HepG2 (cell line): ENCODE results near the gene NT5DC1.

Experiments used
- CTCF ChIP-seq: sonication (generic); formaldehyde crosslinking; IDR thresholded peaks from 2 replicates; pipeline ENCODE4 v1.5.0; 2020; ENCODE audit warnings: mild to moderate bottlenecking, missing genetic modification reagents, moderate library complexity
- DPF2 ChIP-seq: sonication (generic); formaldehyde crosslinking; IDR thresholded peaks from 2 replicates; pipeline ENCODE4 v1.4.0; 2020; ENCODE audit warnings: mild to moderate bottlenecking, low read depth, missing genetic modification reagents, borderline replicate concordance
- HIC2 ChIP-seq: sonication (generic); formaldehyde crosslinking; IDR thresholded peaks from 2 replicates; pipeline ENCODE4 v1.9.0; 2022; ENCODE audit warnings: low read depth, missing genetic modification reagents
- MED13 ChIP-seq: sonication (generic); formaldehyde crosslinking; IDR thresholded peaks from 2 replicates; pipeline ENCODE4 v1.5.0; 2020; ENCODE audit warnings: missing genetic modification reagents
- ZHX1 ChIP-seq: sonication (generic); formaldehyde crosslinking; IDR thresholded peaks from 2 replicates; pipeline ENCODE4 v1.8.1; 2022; ENCODE audit warnings: low read depth, mild to moderate bottlenecking, missing genetic modification reagents
- ZNF121 ChIP-seq: sonication (generic); formaldehyde crosslinking; IDR thresholded peaks from 2 replicates; pipeline ENCODE4 v1.5.0; 2020; ENCODE audit warnings: mild to moderate bottlenecking, missing genetic modification reagents

- TF ChIP-seq CTCF (CRISPR knock-in tag): no peak
- no peak for TF ChIP-seq ZNF121
- TF ChIP-seq DPF2 (CRISPR knock-in tag): no peak
- TF ChIP-seq MED13 (CRISPR knock-in tag): no peak
- no peak for TF ChIP-seq HIC2 (CRISPR knock-in tag)
- no peak for TF ChIP-seq ZHX1 (CRISPR knock-in tag)
These were observed 182.0 kb downstream of the NT5DC1 start for GRCh38 chr6:116282698-116283097.
